Urothelium cell line (cell line): ENCODE data around the gene GRN.
"Not testable (repeated sequence)": the region's sequence is repeated elsewhere in the genome, so short reads cannot be mapped to it uniquely, and the experiment has no call there.

Experiments used
- DNase-seq: peaks from one replicate; pipeline ENCODE4 v3.0.0; 2011; ENCODE audit warnings: low spot score, mixed read lengths
- FAIRE-seq: peaks from 2 replicates; lab custom pipeline; 2011; peaks lifted over from hg19 to GRCh38; lab: Jason Lieb, UNC

GRN gene

DNA sequence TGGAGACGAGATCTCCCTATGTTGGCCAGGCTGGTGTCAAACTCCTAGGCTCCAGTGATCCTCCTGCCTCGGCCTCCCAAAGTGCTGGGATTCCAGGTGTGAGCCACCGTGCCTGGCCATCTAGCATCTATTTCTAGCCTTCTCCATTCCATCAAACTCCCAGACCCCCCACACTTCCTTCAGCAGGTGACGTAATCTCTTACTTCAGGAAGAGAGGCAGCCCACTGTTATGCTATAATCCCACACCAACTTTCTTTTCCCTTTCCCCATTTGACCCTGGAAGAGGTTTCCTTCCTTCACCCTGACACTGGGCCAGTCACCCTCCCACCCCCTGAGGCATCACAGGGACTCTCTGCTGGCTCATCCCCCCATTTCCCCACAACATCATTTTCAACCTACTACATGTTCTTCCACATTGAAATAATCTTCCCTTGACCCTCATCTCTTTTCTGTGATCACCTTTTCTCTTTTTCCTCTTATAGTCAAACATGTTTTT lies 36.8 kb downstream of the GRN start:
- FAIRE-seq (no peak), DNase-seq (no peak)

DNA sequence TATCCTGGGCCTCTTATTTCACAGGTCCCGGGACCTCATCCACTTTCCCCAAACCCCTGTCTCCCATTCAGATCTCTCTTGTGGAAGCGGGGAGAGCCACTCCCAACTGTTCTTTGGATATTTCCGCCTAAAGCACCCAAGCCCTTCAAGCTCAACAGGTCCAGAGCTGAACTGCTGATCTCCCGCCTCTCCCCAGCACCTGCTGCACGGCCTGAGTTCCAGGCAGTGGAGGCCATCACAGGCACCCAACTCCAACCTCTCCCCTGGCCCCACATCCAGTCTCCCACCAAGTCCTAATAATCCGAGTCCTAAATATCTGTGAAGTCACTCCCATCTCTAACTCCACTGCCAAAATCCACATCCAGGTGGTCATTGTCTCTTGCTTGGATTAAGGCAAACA lies 37.8 kb downstream of the GRN start:
- no peak for DNase-seq
- FAIRE-seq = no peak

DNA sequence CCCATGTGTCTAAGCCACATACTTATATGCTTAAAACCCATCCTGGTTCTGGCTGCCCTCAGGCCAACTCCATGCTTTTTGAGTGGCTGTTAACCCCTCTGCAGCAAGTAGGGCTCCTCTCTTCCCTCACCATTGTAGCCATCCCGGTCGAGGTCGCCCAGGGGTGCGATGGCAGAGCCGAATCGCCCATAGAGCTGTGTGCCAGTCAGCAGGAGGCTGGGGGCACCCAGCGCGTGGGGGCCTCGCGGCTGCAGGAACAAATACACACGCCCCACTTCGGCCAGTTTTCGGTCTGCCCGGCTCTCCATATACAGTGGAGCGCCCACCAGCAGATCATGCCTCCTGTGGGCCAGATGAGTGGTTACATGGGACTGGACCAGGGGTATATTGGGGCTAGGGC lies 38.3 kb downstream of the GRN start:
- FAIRE-seq (no peak), DNase-seq (no peak)

- FAIRE-seq = no peak
- no peak for DNase-seq
Measured at GRCh38 chr17:44383861-44384260, 38.8 kb downstream of the GRN start.

GRCh38 chr17:44384281-44384822 lies 39.2 kb downstream of the GRN start:
- DNase-seq = no peak
- FAIRE-seq = peak; percentile 63

GRCh38 chr17:44384823-44385286 lies 39.8 kb downstream of the GRN start:
- FAIRE-seq (no peak), DNase-seq (no peak)

GRCh38 chr17:44385287-44386181 lies 40.4 kb downstream of the GRN start:
- DNase-seq = peak; percentile 93
- FAIRE-seq = no peak

GRCh38 chr17:44386182-44386525 lies 41.1 kb downstream of the GRN start:
- no peak for DNase-seq
- no peak for FAIRE-seq

DNA sequence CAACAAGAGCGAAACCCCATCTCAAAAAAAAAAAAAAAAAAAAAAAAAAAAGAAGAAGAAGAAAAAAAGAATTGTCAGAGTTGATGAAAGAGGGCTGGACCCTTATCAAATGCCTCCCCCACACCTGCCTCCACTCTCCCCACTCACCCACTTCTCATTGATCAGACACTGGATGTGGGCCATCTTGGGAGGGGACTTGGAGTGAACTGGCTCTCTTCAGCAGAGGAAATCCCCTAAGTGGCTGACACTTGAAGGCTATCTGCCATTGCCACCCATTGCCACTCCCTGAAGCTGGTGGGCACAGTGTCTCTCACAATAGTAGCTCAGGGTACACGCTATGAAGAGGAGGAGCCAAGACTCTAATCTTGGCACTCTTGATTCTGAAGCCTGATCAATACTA lies 42.7 kb downstream of the GRN start:
- DNase-seq = no peak
- FAIRE-seq = no peak

DNA sequence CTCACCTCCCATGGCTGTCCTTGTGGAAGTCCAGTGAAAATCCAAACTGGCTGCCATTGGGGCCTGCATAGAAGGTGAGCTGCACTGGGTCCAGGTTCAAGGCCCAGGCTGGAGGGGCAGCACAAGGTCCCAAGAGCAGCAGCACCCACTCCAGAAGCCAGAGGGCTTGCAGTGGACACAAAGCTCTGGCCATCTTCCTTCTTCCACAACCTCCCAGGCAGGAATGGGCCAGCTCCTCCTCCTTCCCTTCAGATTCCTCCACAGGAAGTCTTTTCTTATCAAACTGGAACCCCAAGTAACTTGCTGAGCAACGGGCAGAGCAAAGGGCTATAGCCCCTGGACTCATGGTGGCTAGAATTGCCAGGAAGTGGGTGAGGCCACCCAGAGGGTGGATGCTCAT lies 44.2 kb downstream of the GRN start, which contains the start of gene ITGA2B:
ITGA2B (minus strand) TSS at position 369 of the 400 bp plus-strand sequence; CDS start at position 193, 176 bp downstream.
- FAIRE-seq (no peak), DNase-seq (no peak)

DNA sequence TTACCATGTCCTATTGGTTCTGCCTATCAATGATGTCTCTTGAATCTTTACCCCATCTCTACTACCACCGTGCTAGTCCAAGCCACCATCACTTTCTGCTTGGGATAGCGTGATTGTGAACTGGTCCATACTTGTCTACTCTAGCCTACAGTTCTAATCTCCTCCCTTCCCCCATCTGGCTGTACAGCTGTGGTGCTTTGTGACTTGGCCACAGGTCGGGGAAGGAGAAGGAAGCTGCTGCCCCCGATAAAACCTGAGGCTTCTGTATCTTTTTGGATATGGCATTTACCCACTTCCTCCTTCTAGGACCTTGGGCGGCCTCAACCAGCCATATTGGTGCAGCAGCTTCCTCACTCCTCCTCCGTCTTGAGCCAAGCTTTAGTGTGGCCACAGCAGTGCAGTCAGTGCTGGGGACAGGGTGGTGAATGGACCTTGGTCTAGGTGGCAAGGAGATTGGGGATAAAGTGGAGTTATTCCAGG lies 44.7 kb downstream of the GRN start:
- DNase-seq (no peak), FAIRE-seq (no peak)

DNA sequence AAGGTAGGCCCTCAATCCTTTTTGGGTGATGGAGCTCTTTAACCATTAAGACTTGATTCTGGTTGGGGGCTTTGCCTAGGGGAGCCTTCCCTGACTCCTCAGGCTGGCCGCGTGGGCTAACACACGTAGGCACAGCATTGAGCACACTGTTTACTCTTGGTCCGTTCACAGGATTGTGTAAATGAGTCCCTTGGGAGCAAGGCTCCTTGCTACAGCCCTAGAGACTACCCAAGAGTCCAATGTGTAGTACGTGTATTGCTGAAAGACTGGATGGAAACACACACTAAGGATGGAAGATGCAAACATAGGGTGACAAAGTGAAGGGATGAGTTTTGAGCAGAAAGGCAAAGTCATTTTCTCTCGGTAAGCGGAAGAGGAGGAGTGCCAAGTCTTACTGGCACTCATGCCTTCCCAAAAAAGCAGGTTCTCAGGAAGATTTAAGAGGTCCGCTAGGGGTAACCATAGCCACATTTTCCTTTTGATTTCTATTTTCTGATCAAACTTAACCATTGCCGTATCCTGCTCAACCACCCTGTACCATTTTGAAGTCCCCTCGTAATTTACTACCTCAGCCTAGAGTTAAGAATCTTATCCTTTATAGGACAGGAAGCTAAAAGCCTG lies 45.3 kb downstream of the GRN start:
- FAIRE-seq = no peak
- no peak for DNase-seq

DNA sequence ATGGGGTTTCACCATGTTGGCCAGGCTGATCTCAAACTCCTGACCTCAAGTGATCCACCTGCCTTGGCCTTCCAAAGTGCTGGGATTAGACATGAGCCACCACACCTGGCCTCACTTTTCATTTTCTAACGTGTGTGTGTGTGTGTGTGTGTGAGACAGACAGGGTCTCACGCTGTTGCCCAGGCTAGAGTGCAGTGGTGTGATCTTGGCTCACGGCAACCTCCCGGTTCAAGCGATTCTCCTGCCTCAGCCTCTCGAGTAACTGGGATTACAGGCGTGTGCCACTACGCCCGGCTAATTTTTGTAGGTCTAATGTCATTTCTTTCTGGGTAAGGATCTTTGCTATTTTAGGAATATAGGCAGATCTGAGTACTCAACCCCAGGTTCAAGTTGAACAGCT lies 49.0 kb downstream of the GRN start:
- FAIRE-seq, DNase-seq: not testable (repeated sequence)

DNA sequence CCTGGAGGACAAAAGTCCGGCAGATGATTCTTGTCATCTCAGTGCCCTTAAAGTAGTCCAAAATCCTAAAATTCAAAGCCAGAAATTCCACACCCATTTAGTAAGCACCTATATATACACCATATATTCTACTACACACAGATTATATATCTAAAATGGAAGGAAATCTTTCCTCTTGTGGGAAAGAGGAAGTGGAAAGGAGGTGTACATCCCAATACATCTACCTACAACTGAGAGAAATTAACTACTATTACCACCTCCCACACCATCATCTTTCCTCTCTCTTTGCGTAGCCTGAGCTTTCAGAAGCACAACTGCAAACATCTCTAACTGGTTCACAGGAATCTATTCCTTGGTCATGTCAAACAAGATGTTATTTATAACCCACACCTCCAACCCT lies 49.7 kb downstream of the GRN start:
- DNase-seq (no peak), FAIRE-seq (no peak)

DNA sequence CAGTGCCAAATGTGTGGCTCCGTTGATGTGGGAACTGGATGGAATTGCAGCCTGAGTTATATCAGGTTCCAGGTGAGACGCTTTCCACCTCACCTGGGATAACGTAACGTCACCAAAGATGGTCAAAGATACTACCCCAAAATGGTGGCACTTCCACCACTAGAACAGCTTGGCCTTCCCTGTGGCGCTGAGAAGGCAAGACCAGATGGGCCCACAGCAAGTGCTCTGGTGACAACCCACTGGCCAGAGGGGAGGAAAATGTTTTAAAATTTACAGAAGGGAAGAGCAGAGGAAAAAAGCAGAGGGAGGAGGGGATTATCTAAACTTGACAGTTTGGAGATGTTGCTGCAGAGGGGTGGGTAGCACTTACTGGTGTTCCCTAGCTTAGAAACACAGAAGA lies 51.8 kb downstream of the GRN start:
- FAIRE-seq = no peak
- DNase-seq = no peak

DNA sequence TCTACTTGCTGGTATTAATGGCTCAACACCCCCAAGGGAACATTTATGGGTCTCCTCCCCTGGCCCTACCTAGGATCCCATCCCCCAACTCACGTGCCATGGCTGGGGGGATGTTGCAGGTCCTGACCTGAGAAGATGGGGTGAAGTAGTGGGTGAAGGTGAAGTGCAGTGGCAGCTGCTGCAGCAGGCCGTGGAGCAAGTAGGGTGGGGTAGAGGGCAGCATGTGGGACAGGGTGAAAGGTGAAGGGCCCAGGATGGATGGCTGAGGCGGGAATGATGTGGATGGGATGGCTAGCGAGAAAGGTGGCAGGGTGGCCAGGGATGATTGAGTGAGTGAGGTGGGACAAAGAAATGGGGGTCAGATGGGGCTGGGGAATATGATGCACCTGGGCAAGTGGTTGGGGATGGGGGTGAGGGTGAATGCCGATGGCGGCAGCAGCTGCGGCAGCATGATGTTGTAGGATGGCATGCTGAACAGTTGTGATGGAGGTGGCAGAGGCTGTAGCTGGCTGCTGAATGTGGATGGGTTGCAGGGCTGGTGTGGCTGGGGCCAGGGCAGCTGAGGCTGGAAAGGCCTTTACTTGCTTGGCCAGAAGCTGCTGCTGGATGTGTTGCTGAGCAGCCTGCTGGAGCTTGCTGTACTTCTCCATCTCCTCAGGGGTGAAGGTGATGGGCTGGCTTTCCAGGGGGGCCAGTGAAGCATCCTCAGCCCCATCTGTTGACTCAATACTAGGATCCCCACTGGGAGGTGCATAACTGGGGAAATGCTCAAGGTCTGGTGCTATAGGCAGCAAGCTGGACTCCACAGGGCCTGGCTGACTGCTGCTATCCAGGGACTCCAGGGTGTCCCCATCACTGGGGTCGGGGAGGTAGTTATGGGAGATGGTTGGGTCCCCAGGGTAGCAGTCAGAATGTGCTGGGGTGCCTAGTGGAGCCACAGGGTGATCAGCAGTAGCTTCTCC lies 52.7 kb downstream of the GRN start:
- no peak for FAIRE-seq
- no peak for DNase-seq

- DNase-seq = no peak
- peak; percentile 17 for FAIRE-seq
Measured at GRCh38 chr17:44398692-44399691, 53.9 kb downstream of the GRN start.

GRCh38 chr17:44400226-44400847 lies 55.2 kb downstream of the GRN start:
- FAIRE-seq = no peak
- DNase-seq = no peak
